Measurements from ENCODE around the gene CDKN1C.

DNA sequence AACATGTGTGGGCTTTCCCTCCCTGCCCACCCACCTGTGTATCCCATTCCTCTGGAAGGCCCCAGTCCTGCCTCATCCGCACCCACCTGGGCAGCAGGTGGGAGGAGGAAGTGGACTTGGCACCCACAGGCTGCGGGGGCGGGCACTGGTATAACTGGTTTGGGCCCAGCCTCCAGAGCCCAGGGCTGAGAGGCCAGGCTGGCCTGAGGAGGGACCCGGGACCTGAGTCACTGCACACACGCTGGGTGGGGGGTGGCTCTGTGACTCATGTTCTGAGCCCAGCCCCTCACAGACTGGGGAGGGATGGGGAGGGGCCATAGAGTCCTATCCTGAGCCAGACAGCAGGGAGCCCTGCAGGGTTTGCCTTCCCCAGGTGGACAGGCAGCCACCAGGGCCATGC lies 26.9 kb upstream of the CDKN1C start:
- no peak for TF ChIP-seq POLR2A (IDR thresholded peaks at IDR 0.05)
- TF ChIP-seq EP300 (IDR thresholded peaks at IDR 0.05) = no peak
- TF ChIP-seq CTCF (IDR thresholded peaks at IDR 0.05) = no peak
